GM21529 (cell line): ENCODE measurements around the gene LAMA2.
"Not testable (repeated sequence)": the region's sequence is repeated elsewhere in the genome, so short reads cannot be mapped to it uniquely, and the experiment has no call there.

Experiments
- ATAC-seq: cut with Tn5 transposase; IDR thresholded peaks from one replicate; pipeline ENCODE4 v1.9.1; 2021; ENCODE audit not compliant: unreplicated experiment

The LAMA2 gene

DNA sequence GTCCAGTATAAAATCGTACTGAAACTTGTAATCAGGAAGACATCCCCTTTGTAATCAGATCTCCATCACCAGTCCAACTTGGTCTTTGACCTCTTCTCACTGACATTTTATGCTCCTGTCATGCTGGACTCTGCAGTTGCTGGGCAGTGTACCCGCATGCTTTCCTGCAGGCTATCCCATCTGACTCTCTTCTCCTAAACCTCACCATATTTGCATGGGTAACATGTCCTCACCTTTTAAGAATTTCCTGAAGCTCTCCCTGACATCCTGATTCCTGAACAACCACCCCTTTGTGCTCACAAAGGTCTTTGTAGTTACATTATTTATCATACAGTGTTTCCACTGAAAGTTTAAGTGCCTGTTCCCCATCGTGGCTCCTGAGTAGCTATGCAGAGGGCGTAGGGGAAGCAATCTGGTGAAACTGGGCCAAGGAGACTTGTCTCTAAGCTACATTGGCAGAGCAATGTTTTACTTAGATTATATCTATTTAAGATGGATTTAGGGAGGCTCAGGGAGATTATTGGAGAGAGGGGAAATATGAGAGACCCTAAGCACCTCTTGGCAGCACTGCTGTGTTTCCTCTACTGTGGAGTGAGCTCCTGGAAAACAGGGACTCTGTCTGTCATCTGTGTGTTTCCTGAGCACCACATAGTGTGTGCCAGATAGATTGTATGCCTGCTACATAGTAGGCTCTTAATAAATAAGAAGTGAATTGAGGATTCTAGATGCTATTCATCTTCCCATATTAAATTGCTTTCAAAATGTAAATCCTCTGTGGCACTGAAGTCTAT is 124.0 kb downstream of the LAMA2 start:
- ATAC-seq: no peak

DNA sequence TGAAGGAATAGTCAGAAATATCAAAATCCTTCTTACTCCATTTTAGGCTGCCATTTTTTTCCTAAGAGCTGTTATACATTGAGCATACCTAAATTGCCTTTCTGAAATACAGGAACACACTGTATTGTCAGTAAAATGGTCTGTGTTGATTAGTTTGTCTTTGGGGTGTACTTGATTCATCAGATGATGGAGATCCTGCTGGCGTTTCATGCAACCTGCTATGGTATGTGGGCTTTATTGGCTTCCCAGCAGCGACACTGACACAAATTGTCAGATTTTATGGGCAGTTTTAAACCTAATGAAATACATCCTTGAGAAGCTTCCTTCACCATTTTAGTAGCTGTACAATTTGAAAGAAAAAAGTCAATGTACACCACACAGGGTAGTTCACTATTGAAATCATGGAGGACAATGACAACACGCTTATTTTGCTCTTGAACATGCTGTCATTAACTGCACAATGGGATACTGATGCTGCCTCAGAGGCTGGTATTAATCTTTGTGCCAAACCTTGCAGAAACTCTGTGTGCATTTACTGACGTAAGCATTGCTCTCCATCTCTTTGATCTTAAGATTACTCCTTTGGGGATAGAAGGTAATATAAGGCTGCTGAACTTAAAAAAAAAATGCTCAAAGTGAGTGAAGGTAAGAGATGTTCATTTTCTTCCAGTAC is 124.9 kb downstream of the LAMA2 start:
- ATAC-seq: no peak

DNA sequence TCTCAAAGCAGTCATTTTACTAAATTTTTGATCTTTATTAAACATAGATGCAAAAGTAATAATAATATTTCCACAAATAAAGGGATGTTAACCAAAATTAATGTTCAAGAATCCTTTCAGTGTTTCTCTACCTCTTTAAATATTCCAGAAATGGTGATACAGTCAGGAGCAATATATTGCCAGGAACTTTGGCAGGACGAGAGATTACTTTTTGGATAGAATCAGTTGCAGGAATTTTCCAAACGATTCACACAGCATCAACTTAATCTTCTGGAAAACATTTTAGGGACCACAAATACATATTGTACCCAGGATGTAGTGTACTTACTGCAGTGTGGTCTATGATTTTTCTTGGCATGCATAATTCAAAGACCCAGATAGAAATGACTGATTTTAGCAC is 125.7 kb downstream of the LAMA2 start:
- no peak for ATAC-seq

DNA sequence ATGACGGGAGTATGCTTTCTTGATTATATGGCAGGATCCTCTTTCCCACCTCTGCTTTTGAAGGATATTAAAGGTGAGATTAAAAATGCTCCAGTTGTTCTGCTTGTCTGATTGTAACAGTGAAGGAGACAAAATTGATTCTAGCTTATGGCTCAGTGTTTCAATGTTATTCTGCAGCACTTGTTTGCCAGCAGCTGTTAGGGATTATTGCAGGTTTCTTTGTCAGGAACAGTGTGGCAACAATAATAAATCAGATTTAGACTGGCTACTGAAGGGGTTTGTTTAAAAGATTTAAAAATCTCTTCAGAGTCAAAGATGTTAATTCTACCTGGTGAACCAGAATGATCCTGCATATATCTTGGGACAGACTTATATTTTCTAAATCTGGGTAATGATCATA is 126.9 kb downstream of the LAMA2 start:
- no peak for ATAC-seq

DNA sequence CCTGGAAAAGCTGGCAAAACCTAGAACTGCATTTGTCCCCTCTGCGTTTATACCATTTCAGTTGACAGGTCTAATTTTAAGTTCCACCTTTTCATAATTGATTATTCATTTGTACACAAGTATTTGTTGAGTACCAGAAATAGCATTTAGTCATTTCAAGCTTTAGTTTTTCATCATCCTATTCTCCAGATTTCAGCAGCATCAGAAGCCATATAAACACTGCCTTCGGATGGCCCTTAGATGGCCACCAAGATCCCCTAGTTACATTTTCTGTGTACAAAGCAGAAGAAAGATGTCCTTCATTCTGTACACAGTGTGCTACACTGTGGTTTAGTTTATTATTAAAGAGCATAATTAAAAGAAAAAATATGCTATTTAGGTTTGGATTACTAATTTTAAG is 131.4 kb downstream of the LAMA2 start:
- ATAC-seq: no peak

DNA sequence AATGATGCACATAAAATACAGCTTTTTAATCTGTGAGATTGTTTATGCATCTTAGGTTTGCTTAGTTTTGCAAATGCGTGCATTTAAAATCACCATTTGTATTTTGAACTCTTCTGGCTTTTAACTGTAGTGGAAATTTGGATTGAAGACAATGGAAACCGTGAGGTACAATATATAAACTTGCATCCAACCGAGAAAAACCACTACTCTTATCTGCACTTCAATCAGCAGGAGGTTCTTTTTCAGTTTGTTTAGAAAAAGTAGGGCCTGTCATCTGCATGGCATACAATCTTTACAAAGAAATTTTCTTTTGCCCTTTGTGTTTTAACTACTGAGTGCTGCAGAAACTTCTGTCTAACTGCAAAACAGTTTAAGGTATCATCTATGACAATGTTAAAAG is 132.8 kb downstream of the LAMA2 start:
- no peak for ATAC-seq

DNA sequence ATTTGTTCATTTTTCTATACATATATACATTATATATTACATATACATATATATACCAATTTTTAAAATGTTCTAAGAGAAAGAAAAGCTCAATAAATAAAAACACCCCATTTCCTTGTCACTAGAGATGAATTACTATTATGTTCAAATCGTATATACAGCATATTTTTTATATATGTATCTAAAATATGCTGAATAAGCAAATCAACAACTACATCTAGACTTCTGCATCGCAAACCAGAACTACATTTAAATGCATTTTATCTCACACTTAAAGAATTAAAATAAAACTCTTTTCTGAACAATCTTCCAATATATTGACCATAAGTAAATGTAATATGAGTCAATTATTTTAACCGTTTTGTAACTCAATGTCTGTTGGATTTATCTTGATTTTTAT is 133.9 kb downstream of the LAMA2 start:
- no peak for ATAC-seq

DNA sequence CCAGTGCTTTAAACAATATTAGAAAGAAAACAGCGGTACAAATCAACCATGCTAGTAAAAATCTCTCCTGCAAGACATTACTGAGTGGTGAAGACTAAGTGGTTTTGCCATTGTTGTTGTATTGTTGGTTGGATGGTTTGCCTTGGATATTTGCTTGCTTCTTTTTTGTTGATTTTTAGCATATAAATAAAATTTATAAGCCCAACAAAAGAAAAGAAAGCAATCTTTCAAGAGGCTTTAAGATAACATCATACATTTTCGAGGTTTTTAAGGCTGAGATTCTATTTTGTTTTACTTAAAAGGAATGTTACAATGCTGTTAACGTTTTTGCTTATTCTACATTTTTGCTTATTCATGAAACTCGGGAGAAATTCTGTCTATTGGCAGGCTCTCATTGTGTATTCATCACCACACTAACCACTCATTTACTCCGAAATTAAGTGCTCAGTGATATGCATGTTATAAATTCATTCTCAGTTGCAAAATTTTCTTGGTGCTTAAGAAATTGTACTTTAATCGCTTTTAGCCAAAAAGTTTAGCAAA is 139.1 kb downstream of the LAMA2 start:
- ATAC-seq: no peak

DNA sequence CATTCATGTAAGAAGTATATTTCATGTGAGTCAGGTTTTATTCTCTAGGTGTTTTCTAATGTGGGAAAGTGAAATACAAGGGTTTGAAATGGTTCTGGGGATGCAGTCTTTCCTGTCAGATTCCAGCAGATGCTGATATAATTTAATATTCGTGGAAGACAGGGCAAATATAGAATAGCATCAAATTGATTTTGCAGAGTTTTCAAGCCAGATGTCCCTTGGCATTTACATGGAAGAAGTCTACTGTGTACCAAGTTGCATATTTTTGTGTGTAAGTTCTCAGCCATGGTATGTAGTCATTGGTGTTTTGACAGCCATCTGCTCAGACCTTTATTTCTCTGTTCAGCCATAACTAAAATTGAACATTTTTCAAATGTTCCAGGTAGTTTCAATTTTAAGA is 143.7 kb downstream of the LAMA2 start:
- no peak for ATAC-seq

DNA sequence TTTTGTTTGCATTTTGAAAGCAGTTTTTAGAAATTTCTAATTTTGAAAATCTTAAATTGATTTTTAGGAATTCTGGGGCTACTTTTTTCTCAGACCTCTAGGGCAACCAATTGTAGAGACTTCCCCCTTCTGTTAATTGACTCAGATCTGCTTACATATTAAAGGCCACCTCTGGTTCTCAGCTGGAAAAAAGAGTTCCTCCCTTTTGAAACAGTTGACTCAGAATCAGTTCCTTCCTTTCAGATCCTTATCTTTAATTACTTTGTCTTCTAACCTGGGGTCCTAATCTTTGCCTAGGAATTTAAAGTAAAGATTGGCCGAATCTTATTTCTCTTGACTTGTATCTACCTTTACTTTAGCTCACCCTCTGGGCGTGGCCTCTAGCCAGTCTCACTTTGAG is 146.8 kb downstream of the LAMA2 start:
- no peak for ATAC-seq

DNA sequence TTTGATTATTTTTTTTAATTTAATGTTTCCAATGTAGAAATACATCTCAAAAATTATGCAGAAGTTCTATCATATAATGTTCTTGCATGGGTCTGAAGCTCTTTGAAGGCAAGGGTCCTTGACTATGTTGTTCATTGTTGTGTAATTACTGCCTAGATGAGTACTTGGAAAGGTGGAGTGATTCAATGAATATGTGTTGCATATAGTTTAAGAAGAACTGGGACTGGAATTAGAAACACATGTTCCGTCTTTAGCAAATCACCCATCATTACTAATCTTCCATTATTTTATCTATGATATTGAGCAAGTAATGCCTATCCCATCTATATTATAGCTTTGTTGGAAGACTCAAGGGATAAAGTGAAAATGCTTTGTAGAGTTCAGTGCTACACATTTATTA is 147.3 kb downstream of the LAMA2 start:
- ATAC-seq: no peak

DNA sequence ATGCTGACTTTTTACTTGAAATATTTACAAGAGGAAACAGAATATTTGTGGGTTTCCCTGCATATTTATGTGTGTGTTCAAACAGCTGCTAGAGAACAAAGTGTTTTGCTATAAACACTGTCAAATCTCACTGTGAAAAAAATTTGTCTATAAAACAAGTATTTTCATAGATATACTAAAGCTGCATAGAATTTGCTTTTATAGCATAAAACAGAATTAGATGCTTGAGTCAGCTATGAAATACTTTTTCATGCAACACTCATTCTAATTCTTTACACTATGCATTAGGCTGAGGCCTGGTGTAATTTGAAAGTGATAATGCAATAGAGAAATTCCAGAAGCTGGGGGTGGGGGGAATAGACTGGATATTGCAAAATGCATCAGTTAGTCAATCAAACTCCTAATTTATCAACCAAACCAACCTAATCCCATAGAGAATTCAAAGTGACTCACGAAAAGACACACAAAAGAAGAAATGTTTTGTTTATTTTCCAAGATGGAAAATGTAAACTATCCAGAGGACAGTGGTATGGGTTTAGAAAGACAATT is 148.2 kb downstream of the LAMA2 start:
- ATAC-seq: no peak

DNA sequence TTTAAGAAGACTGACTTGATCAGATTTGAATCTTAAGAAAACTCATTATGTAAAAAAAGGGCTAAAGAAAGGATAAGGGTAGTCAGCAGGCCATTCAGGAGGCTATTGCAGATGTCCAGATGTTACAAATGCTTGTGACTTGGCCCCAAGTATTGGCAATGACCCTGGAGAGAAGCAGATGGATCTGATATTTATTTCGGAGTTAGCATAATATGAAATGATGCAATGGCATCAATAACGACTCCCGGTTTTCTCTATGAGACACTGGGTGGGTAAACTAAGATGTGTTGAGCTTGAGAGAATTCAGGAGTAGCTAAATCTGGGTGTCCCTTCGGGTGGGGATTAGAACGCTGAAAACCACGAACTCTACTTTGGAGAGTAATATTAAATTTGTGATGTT is 149.7 kb downstream of the LAMA2 start:
- no peak for ATAC-seq

DNA sequence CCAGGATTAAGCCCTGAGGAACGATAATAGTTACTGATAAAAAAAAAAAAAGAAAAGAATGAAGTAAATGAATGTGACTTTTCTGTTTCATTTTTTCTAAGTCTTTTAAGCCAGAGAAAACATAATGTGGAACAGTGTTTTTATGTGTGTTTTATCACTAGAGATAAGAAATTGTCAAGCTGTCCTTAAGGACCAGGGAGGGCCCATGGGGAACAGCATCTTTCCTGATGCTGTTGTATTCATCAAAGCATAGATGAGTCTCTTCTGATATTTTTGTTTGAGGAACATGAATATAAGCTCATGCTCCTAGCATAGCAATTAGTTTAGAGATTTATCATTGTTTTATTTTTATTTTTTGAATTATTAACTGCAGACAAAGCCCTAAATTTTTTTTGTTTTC is 150.2 kb downstream of the LAMA2 start:
- ATAC-seq: no peak

DNA sequence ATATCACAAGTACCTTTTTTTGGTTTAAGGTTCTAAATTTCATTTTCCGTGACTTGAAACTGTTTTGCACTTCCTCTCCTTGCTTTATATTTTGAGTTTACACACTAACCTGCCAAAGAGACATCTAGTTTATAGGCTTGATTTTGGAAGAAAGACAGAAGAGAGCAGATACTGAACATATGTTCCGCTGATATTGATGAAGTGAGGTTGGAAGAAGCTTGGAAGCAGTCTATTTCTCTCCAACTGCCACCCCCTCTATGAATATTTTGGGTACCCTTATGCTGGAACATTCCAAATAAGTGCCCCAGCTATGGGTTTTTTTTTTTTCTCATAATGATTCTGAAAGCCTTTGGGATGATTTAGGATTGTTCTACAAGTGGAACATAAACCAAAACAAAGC is 150.6 kb downstream of the LAMA2 start:
- no peak for ATAC-seq

DNA sequence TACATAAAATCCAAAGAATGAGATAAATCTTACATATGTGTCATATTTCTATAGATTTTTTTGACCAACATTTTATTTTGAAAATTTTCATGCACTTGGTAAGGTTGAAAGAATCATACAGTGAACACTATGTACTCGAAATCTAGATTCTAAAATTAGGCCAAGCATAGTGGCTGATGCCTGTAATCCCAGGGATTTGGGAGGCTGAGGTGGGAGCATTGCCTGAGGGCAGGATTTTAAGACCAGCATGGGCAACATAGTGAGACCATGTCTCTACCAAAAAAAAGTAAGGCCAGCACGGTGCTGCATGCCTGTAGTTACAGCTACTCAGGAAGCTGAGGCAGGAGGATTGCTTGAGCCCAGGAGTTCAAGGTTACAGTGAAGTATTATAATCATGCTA is 158.6 kb downstream of the LAMA2 start:
- ATAC-seq: no peak

DNA sequence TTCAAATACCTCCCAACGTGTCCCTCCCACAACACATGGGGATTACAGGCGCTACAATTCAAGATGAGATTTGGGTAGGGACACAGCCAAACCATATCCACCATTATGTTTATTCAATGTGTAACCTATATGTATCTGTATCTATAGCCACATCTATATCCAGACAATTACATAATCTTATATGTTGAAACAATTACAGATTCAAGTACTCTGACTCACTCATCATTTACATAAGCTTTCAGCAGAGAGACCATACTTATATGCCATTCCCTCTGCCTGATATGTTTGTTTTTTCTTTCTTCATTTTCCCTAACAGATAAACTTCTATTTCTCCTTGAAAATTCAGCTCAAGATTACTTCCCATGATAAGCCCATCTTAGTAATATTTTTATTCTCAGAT is 163.6 kb downstream of the LAMA2 start:
- ATAC-seq: no peak

DNA sequence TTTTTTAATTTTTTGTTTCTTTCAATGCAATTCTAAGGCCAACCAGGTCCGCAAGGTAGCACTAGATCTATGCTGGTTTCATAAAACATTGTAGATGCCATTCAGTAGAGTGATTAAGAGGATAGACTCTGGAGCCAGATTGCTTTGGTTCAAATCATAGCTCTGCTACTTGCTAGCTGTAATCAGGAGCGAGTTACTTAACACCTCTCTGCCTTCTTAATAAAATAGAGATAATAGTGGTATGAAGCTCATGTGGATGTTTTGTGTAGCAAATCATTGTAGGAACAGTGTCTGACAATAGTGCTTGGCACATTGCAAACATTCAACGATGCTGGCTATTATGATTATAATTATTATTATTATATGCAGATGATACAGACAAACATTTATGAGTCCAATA is 164.9 kb downstream of the LAMA2 start:
- no peak for ATAC-seq

DNA sequence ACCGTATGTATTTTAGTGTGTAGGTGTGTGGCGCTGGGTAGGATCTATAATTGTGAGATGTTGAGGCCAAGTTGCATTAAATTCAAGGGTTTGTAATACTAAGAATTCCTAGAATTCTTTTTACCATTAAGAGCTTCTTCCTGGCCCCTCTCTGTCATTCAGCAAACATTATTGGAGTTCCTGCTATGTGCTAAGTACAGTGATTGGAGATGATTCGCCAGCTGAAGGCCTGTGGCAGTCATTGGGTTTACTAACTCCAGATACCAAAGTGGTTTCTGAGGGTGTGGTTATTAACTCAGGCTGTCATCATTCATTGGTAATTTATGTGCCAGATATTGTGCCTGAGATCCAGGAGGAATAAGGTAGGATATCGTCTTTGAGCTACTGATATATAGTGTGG is 167.1 kb downstream of the LAMA2 start:
- ATAC-seq: no peak

DNA sequence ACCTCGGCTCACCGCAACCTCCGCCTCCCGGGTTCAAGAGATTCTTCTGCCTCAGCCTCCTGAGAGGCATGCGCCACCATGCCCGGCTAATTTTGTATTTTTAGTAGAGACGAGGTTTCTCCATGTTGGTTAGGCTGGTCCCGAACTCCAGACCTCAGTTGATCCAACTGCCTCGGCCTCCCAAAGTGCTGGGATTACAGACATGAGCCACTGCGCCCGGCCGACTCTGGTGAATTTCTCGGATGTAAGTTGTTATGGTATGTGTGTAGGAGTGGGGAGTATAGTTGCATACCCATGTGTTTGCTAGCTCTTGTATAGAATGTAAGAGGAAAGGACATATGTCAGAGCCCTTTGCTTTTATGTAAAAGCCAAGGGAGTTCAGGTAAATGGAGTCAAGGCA is 170.2 kb downstream of the LAMA2 start:
- ATAC-seq: not testable (repeated sequence)

DNA sequence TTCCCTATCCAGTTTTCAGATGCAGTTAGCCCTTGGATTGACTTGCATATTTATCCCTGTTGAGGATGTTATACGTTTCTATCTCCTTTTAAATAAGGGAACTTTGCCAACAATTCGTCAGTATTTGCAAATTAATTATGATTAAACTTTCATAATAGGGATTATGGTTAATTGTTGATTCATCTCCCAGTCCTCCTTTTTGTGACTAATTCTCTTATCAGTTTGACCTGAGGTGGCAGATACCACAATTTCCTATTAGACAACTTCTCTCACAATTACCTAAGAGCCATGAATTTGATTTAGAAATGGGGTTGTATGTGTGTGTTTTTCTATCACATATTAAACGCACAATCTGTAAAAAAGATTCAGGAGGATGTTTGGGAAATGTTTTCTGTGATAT is 172.9 kb downstream of the LAMA2 start:
- no peak for ATAC-seq

DNA sequence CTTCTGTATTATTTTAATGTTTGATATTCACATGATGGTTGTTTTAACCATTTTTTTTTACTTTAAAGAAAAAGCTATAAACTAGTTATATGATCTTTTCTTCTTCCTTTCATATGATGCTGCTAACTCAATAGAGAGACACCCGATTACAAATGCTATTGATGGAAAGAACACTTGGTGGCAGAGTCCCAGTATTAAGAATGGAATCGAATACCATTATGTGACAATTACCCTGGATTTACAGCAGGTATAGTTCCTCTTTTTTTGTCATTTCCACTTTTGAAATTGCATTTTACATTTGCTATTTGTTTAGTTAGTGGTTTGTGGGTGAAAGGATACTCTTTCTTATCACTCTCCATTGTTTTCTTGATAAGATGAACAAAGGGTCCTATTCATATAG is 176.7 kb downstream of the LAMA2 start:
- ATAC-seq: no peak
